ENCODE results near the gene PMEPA1. TPM values are rescaled to one million over a fixed set of nuclear protein-coding genes. Genes with fewer than 3 reads are reported as not detected.

The PMEPA1 gene
- total RNA-seq, 4 donors from 2014 or later: 9.6 to 47.5 (median 18.9) TPM

GRCh38 chr20:57737349-57737748 is 27.5 kb upstream of the PMEPA1 start:
- Histone ChIP-seq H3K4me1 (no peaks in the 10 kb centered on the region), H3K27ac (no peak overlapping the region), H3K36me3 (no peaks in the 10 kb centered on the region), H3K9me3 (no peaks in the 10 kb centered on the region), H3K4me3 (no peak overlapping the region), H3K27me3 (no peaks in the 10 kb centered on the region)
- WGBS, 2 donors (ENCODE audit: low coverage in 1 of 2): 82 to 83% methylated on average over 1 to 4 of the region's 4 CpGs
- TF ChIP-seq POLR2A (IDR thresholded peaks at IDR 0.05): no peak
- TF ChIP-seq EP300 (IDR thresholded peaks at IDR 0.05): no peak
- TF ChIP-seq, protein P1, sequence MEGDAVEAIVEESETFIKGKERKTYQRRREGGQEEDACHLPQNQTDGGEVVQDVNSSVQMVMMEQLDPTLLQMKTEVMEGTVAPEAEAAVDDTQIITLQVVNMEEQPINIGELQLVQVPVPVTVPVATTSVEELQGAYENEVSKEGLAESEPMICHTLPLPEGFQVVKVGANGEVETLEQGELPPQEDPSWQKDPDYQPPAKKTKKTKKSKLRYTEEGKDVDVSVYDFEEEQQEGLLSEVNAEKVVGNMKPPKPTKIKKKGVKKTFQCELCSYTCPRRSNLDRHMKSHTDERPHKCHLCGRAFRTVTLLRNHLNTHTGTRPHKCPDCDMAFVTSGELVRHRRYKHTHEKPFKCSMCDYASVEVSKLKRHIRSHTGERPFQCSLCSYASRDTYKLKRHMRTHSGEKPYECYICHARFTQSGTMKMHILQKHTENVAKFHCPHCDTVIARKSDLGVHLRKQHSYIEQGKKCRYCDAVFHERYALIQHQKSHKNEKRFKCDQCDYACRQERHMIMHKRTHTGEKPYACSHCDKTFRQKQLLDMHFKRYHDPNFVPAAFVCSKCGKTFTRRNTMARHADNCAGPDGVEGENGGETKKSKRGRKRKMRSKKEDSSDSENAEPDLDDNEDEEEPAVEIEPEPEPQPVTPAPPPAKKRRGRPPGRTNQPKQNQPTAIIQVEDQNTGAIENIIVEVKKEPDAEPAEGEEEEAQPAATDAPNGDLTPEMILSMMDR (IDR thresholded peaks at IDR 0.05): no peak
- TF ChIP-seq POLR2AphosphoS5 (IDR thresholded peaks at IDR 0.05): no peak
- ATAC-seq: no peak

GRCh38 chr20:57736738-57737347 is 27.0 kb upstream of the PMEPA1 start:
- WGBS, 2 donors (ENCODE audit: low coverage in 1 of 2): 39 to 75% methylated on average over 3 to 9 of the region's 10 CpGs
- no peak for ATAC-seq
- Histone ChIP-seq H3K4me3 (no peak overlapping the region), H3K9me3 (no peaks in the 10 kb centered on the region), H3K4me1 (no peaks in the 10 kb centered on the region), H3K36me3 (no peaks in the 10 kb centered on the region), H3K27me3 (no peaks in the 10 kb centered on the region), H3K27ac (no peak overlapping the region)
- TF ChIP-seq POLR2A (IDR thresholded peaks at IDR 0.05) (no peak), POLR2AphosphoS5 (IDR thresholded peaks at IDR 0.05) (no peak), EP300 (IDR thresholded peaks at IDR 0.05) (no peak)
- TF ChIP-seq, protein P1 (IDR thresholded peaks at IDR 0.05): no peak

DNA sequence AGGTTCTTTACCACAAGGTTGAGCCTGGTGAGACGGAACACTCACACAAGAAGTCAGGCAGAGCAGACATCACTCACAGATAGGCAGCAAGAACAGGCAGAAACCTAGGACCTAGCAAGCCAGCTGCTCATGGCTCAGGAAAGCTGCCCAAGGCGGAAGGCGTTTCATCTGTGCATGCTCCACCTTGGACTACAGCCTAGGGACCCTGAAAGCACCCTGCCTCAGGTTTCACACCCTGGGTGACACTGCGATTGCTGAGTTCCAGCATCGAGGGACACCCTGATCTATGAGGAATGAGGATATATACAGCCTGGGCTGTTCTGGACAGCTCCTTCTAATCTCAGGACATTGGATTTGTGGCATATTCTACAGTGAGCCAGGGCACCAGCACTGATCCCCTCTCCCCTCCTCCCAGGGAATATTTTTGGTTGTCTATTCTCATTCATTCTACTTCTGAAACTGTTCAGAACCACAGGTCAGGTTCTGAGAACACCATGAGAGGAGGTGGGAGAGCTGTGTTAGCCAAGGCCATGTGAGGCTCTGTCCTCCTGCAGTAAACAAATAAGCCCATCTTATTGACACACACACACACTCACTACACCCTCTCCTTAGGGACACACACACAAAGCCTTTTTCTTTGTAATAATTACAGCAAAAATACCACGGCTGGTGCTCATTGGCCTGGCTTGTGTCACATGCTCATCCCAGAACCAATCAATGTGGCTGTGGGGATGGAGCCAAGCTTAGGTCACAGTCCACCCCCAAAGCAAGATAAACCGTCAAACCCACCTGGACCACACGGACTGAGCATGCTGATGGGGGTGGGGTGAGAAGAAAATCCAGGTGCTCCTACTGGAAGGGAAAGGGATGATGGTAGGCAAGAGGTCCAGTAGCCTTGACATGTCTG is 26.3 kb upstream of the PMEPA1 start:
- no peak for TF ChIP-seq EP300 (IDR thresholded peaks at IDR 0.05)
- TF ChIP-seq POLR2A (IDR thresholded peaks at IDR 0.05): no peak
- TF ChIP-seq POLR2AphosphoS5 (IDR thresholded peaks at IDR 0.05): no peak
- TF ChIP-seq, protein P1 (IDR thresholded peaks at IDR 0.05): no peak
- no peak for ATAC-seq
- 71 to 100% methylated on average over 4 to 8 of the region's 8 CpGs for WGBS, 2 donors (ENCODE audit: low coverage in 1 of 2)
- Histone ChIP-seq H3K27me3 (no peaks in the 10 kb centered on the region), H3K27ac (no peak overlapping the region), H3K4me3 (no peak overlapping the region), H3K9me3 (no peaks in the 10 kb centered on the region), H3K36me3 (no peaks in the 10 kb centered on the region), H3K4me1 (no peaks in the 10 kb centered on the region)

DNA sequence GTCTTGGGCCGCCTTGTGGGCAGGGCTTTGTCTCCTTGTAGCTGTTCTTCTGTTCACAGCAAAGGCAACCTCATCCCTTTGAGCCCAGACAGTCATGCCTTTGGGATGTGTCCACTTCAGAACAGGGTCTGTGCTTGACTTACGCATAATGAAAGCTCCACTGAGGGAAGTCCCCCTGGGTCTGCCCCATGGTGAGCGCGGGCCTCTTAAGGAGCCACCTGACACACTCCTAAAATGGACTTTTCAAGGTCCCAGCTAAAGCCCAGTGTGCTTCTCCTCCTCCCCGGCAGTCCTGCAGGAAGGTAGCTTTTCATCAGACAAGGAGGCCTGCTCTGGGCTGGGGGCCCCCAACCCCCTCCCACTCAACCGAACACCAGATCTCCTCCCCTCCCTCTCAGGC is 24.9 kb upstream of the PMEPA1 start:
- no peak for ATAC-seq
- Histone ChIP-seq H3K4me1 (peaks cover 0 to 9% (median 4%) of the 10 kb centered on the region in 3 donors), H3K27ac (no peak overlapping the region), H3K36me3 (no peaks in the 10 kb centered on the region), H3K4me3 (no peak overlapping the region), H3K27me3 (no peaks in the 10 kb centered on the region), H3K9me3 (no peaks in the 10 kb centered on the region)
- WGBS, 2 donors (ENCODE audit: low coverage in 1 of 2): 89% methylated on average over 3 of the region's 6 CpGs; no CpG with 5 or more reads in 1 of the 2 donors
- TF ChIP-seq EP300 (IDR thresholded peaks at IDR 0.05) (no peak), POLR2A (IDR thresholded peaks at IDR 0.05) (no peak), POLR2AphosphoS5 (IDR thresholded peaks at IDR 0.05) (no peak)
- TF ChIP-seq, protein P1 (IDR thresholded peaks at IDR 0.05): no peak
